Pons (tissue), 1 donor: ENCODE results near the gene FARS2.

Experiments
- DNase-seq: peaks from one replicate; pipeline ENCODE4 v3.0.0-alpha.2; 2016; ENCODE audit warnings: low spot score

FARS2 gene

GRCh38 chr6:5427586-5427985 is 166.3 kb downstream of the FARS2 start:
- DNase-seq = no peak

- DNase-seq = no peak
Measured at GRCh38 chr6:5433324-5433723, 172.0 kb downstream of the FARS2 start.

GRCh38 chr6:5435449-5435848 is 174.1 kb downstream of the FARS2 start:
- DNase-seq = no peak

GRCh38 chr6:5438922-5439584 is 177.7 kb downstream of the FARS2 start:
- no peak for DNase-seq

- no peak for DNase-seq
Measured at GRCh38 chr6:5439749-5440148, 178.4 kb downstream of the FARS2 start.

GRCh38 chr6:5442319-5442718 is 181.0 kb downstream of the FARS2 start:
- no peak for DNase-seq

- no peak for DNase-seq
Measured at GRCh38 chr6:5442916-5443315, 181.6 kb downstream of the FARS2 start.

- DNase-seq = no peak
Measured at GRCh38 chr6:5443491-5443890, 182.2 kb downstream of the FARS2 start.

- no peak for DNase-seq
Measured at GRCh38 chr6:5446362-5447075, 185.2 kb downstream of the FARS2 start.

- DNase-seq = no peak
Measured at GRCh38 chr6:5447921-5448320, 186.6 kb downstream of the FARS2 start.

- DNase-seq = no peak
Measured at GRCh38 chr6:5450073-5450472, 188.8 kb downstream of the FARS2 start.

- no peak for DNase-seq
Measured at GRCh38 chr6:5453546-5453945, 192.2 kb downstream of the FARS2 start.

- no peak for DNase-seq
Measured at GRCh38 chr6:5455142-5455541, 193.8 kb downstream of the FARS2 start.

GRCh38 chr6:5457041-5457440 is 195.7 kb downstream of the FARS2 start:
- DNase-seq = peak; percentile 37

GRCh38 chr6:5457983-5458683 is 196.8 kb downstream of the FARS2 start:
- no peak for DNase-seq

GRCh38 chr6:5459346-5459745 is 198.0 kb downstream of the FARS2 start:
- DNase-seq = no peak

- DNase-seq = no peak
Measured at GRCh38 chr6:5461365-5461764, 200.1 kb downstream of the FARS2 start.

GRCh38 chr6:5462856-5463255 is 201.5 kb downstream of the FARS2 start:
- DNase-seq = no peak

- no peak for DNase-seq
Measured at GRCh38 chr6:5463690-5464089, 202.4 kb downstream of the FARS2 start.

- DNase-seq = no peak
Measured at GRCh38 chr6:5464099-5464885, 203.0 kb downstream of the FARS2 start.

- DNase-seq = no peak
Measured at GRCh38 chr6:5466281-5467136, 205.2 kb downstream of the FARS2 start.
